ENCODE results near the gene CLASP2.

DNA sequence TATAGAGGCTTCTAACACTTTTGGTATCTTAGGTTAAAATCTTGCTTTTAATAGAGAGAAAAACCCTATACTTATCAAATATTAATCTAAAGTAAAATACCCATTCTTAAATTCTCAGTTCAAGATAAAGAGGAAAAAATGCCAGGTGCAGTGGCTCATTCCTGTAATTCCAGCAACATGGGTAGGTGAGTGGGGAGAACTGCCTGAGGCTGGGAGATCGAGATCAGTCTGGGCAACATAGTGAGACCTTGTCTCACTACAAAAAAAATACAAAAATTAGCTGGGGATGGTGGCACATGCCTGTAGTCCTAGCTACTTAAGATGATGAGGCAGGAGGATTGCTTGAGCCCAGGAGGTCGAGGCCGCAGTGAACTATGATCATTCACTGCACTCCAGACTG is 135.8 kb downstream of the CLASP2 start:
- no peak for TF ChIP-seq EZH2 (IDR thresholded peaks at IDR 0.05; ENCODE audit: insufficient read depth, poor library complexity, severe bottlenecking)
- no peak for TF ChIP-seq EZH2phosphoT487 (IDR thresholded peaks at IDR 0.05; ENCODE audit: insufficient read depth, low read depth)

Measured in GM23248 (cell line).